GM12801 (cell line): ENCODE measurements around the gene GCKR.

Experiments used
- TF ChIP-seq, protein P1 (sequence below): IDR thresholded peaks from one replicate; pipeline ENCODE4 v1.5.1; 2011; ENCODE audit warnings: control low read depth; ENCODE audit not compliant: insufficient read length; ENCODE audit errors: extremely low read depth

Gene GCKR

DNA sequence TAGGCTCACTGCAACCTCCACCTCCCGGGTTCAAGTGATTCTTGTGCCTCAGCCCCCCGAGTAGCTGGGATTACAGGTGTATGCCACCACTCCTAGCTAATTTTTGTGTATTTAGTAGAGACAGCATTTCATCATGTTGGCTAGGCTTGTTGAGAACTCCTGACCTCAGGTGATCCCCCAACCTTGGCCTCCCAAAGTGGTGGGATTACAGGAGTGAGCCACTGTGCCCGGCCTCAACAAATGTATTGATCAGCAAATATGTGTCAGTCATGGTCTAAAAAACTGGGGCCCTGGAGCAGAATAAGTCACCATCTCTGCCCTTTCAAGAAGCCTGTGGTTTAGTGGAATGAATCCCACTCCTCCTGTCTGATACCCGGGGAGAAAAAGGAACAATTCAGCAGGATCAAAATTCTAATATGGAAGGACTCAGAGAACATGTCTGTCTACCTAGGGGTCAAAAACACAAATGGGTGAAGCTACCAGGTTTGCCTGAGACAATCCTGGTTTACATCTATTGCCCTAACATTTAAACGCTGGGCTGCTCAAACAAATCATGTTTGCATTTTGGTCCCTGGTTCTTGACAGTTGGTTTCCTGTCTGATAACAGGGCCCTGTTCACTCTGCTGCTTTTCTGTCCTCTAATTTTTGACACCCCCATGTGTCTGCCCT lies 21.6 kb downstream of the GCKR start:
- TF ChIP-seq, protein P1, sequence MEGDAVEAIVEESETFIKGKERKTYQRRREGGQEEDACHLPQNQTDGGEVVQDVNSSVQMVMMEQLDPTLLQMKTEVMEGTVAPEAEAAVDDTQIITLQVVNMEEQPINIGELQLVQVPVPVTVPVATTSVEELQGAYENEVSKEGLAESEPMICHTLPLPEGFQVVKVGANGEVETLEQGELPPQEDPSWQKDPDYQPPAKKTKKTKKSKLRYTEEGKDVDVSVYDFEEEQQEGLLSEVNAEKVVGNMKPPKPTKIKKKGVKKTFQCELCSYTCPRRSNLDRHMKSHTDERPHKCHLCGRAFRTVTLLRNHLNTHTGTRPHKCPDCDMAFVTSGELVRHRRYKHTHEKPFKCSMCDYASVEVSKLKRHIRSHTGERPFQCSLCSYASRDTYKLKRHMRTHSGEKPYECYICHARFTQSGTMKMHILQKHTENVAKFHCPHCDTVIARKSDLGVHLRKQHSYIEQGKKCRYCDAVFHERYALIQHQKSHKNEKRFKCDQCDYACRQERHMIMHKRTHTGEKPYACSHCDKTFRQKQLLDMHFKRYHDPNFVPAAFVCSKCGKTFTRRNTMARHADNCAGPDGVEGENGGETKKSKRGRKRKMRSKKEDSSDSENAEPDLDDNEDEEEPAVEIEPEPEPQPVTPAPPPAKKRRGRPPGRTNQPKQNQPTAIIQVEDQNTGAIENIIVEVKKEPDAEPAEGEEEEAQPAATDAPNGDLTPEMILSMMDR: no peak

DNA sequence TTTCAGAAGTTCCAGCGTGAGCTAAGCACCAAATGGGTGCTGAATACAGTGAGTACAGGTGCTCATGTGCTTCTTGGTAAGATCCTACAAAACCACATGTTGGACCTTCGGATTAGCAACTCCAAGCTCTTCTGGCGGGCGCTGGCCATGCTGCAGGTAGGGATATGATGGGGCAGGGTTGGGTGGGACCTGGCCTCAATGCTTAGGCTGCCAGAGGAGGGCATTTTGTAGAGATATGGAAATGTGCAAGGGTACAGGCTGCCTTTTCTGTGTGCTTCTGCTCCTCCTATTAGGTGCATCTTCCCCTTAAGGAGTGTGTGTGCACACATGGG lies 22.1 kb downstream of the GCKR start:
- TF ChIP-seq, protein P1: no peak

DNA sequence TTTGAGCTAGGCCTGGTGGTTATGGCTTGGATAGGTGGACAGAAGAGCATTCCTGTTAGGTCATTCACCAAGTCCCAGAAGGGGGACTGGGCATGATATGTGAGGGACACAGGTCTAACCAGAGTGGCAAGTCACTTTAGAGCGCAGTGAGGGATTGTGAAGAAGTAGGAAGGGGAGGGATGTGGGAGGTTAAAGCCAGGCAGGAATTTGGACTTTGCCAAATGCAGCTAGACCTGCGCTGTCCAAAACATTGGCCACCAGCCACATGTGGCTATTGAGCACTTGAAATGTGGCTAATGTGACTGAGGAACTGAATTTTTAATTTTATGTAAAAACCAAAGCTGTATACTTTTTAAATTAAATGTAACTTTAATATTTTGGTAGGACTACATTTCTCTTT lies 23.7 kb downstream of the GCKR start:
- TF ChIP-seq, protein P1: no peak

DNA sequence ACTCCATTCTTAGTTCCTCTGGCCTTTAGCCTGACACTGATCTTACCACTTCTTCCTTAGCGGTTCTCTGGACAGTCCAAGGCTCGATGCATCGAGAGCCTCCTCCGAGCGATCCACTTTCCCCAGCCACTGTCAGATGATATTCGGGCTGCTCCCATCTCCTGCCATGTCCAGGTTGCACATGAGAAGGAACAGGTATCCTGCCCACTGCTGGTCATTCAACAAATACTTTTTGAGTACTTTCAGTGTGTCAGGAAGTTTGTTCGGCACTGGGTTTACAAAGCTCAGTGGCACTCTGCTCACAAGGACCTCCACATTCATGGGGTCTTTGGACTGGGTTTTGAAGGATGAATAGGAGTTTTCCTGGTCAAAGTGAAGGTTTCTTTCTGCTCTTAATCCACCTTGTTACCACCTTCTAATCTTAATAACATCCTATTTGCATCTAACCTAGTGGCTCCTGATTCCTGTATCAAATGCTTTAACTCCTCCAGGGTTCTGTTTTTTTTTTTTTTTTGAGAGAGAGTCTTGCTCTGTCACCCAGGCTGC lies 25.8 kb downstream of the GCKR start:
- TF ChIP-seq, protein P1: no peak

DNA sequence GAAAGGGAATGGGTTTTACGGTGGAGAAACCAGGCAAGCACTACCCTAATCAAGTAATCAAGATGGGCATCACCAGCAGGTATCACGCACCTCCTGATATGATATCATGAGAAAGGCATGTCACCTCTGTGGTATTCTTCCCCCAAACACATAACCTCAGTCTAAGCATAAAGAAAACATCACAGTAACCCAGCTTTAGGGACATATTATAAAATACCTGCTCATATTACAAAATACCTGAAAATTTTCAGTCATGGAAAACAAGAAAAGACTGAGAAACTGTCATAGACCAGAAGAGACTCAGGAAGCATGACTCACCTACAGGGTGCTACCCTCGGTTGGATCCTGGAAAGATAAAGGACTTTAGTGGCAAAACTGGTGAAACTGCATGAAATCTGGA lies 30.5 kb downstream of the GCKR start:
- TF ChIP-seq, protein P1: no peak

DNA sequence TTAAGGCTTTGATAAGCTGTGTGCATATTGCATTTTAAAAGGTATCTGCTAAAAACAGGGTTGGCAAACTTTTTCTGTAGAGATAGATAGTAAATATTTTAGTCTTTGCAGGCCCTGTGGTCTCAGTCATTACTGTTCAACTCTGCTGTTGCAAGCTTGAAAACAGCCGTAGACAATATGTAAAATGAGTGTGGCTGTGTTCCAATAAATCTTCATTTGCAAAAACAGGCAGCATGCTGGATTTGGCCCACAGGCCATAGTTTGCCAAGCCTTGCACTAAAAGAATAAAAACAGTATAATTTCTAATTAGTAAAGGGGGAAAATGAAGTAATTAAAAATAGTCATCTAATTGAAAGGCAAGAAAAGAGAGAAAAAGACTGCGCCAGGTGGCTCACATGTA lies 35.3 kb downstream of the GCKR start:
- TF ChIP-seq, protein P1: no peak

DNA sequence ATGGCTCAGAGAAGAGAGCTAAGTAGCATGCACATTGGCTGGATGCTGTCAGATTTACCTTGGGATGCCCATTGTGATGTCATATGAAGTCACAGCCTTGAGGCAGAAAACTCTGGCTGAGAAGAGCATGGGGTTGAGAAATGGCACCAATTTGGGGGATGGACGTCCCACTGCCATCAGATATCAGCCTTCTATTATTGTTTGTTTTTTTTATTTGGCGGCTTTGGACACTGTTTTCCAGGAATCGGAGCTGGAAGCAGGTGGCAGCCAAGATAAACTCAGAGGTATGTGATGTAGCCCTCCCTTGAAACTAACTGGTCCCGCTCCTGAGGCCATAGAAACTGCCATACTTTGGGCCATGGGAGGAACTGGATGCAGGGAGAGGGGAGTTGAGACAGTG lies 40.6 kb downstream of the GCKR start:
- TF ChIP-seq, protein P1: no peak
